Keratinocyte (primary cell): Measurements from ENCODE around the gene FAM53A.

ENCODE experiments used
- CTCF ChIP-seq, 3 experiments: IDR thresholded peaks in 1 of 3; conservative IDR thresholded peaks in 1 of 3; optimal IDR thresholded peaks in 1 of 3; 2 replicates in 2 of 3; 3 replicates in 1 of 3; pipeline versions ENCODE3 to v1.5.1; 2011; ENCODE audit warnings: low read length in 3 of 3, mild to moderate bottlenecking in 3 of 3, moderate library complexity in 2 of 3, control low read depth in 1 of 3, inconsistent platforms in 1 of 3; ENCODE audit not compliant: insufficient read depth in 2 of 3; ENCODE audit errors: extremely low read depth in 1 of 3
- EZH2 ChIP-seq: IDR thresholded peaks from one replicate; pipeline ENCODE4 v1.6.1; 2012; ENCODE audit warnings: inconsistent platforms, mild to moderate bottlenecking, low read length, moderate library complexity

- TF ChIP-seq CTCF (optimal IDR thresholded peaks at IDR 0.05 in 1 of 3, IDR thresholded peaks at IDR 0.05 in 1 of 3, conservative IDR thresholded peaks at IDR 0.05 in 1 of 3; ENCODE audit: extremely low read depth in 1 of 3, insufficient read depth in 2 of 3, low read length in 3 of 3) (no peak), EZH2 (no peak)
Measured at GRCh38 chr4:1594871-1595788, 89.0 kb downstream of the FAM53A start.
